ENCODE measurements around the gene ELOB. TPM values are rescaled to one million over a fixed set of nuclear protein-coding genes. Genes with fewer than 3 reads are reported as not detected.

Gene ELOB
- total RNA-seq, 1 experiment from 2014 or later, result 289 TPM

DNA sequence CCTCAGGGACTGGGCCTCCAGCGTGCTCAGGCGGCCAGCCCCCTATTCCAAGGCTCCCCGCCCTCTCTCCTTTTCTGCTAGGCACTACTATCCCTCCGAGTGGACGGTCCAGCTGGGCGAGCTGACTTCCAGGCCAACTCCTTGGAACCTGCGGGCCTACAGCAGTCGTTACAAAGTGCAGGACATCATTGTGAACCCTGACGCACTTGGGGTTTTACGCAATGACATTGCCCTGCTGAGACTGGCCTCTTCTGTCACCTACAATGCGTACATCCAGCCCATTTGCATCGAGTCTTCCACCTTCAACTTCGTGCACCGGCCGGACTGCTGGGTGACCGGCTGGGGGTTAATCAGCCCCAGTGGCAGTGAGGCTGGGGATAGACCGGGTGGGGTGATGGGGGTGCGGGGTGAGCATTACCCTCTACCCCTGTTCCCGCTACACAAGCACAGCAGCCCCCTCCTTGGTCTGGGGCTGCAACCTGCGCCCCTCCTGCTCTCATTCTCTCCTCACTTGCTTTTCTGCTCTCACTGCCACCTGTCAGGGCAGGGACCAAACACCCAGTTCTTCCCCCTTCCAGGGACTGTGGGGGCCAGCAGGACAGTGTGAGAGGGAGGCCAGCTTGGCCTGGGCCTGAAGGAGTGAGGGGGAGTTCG is 22.3 kb upstream of the ELOB start:
- Histone ChIP-seq H3K36me3 (ENCODE audit: low read depth, low read length) (no peaks in the 10 kb centered on the region), H3F3A (ENCODE audit: low read length, unreplicated experiment) (no peaks in the 10 kb centered on the region), H4K20me1 (ENCODE audit: low read length) (no peaks in the 10 kb centered on the region), H3K9me3 (ENCODE audit: low read length) (no peaks in the 10 kb centered on the region), H3K4me2 (ENCODE audit: low read length) (no peak overlapping the region), H3K79me2 (ENCODE audit: low read length) (no peaks in the 10 kb centered on the region), H3K27ac (ENCODE audit: low read length) (peak overlapping the region; percentile 43), H3K27me3 (ENCODE audit: low read length) (no peaks in the 10 kb centered on the region), H3K4me3 (ENCODE audit: low read length) (no peak overlapping the region), H3K4me1 (ENCODE audit: insufficient read depth, low read length) (peaks cover 13% of the 10 kb centered on the region), H3K9me2 (replicated peaks; ENCODE audit: low read length) (no peaks in the 10 kb centered on the region), H3K9ac (ENCODE audit: low read length) (no peak overlapping the region), H2AFZ (ENCODE audit: low read length) (no peak overlapping the region)
- no TSS peak for BruUV-seq (replicated peaks)
- POLR2A ChIA-PET (ENCODE audit: unreplicated experiment), result no interaction called here
- DNase-seq (no peak), ATAC-seq (no peak)
- CTCF ChIA-PET, result no interaction called here
- no peak for TF ChIP-seq EZH2phosphoT487 (IDR thresholded peaks at IDR 0.05; ENCODE audit: borderline replicate concordance, low read length)
- no peak for TF ChIP-seq EZH2 (IDR thresholded peaks at IDR 0.05; ENCODE audit: low read length, unreplicated experiment)
- TF ChIP-seq CTCF (conservative IDR thresholded peaks at IDR 0.05; ENCODE audit: low read depth, low read length), result no peak
- intact Hi-C loops (cut with micrococcal nuclease), result no loop called here

GRCh38 chr16:2798723-2799204 is 21.7 kb upstream of the ELOB start:
- no peak for DNase-seq
- BruUV-seq (replicated peaks), result no TSS peak
- H3K79me2 ChIP-seq (ENCODE audit: low read length), result no peaks in the 10 kb centered on the region
- ChIA-PET POLR2A (ENCODE audit: unreplicated experiment) (no interaction called here), CTCF (no interaction called here)
- no peak for TF ChIP-seq EZH2phosphoT487 (IDR thresholded peaks at IDR 0.05; ENCODE audit: borderline replicate concordance, low read length)
- no peaks in the 10 kb centered on the region for H3K9me2 ChIP-seq (replicated peaks; ENCODE audit: low read length)
- H3K4me1 ChIP-seq (ENCODE audit: insufficient read depth, low read length), result peaks cover 16% of the 10 kb centered on the region
- ATAC-seq, result no peak
- H3K4me3 ChIP-seq (ENCODE audit: low read length), result no peak overlapping the region
- H4K20me1 ChIP-seq (ENCODE audit: low read length), result no peaks in the 10 kb centered on the region
- H3K36me3 ChIP-seq (ENCODE audit: low read depth, low read length), result no peaks in the 10 kb centered on the region
- no peak overlapping the region for H2AFZ ChIP-seq (ENCODE audit: low read length)
- no peaks in the 10 kb centered on the region for H3K27me3 ChIP-seq (ENCODE audit: low read length)
- intact Hi-C loops (cut with micrococcal nuclease), result no loop called here
- no peaks in the 10 kb centered on the region for H3F3A ChIP-seq (ENCODE audit: low read length, unreplicated experiment)
- no peak overlapping the region for H3K4me2 ChIP-seq (ENCODE audit: low read length)
- H3K9ac ChIP-seq (ENCODE audit: low read length), result no peak overlapping the region
- H3K27ac ChIP-seq (ENCODE audit: low read length), result no peak overlapping the region
- H3K9me3 ChIP-seq (ENCODE audit: low read length), result no peaks in the 10 kb centered on the region

- no TSS peak for BruUV-seq (replicated peaks)
- H3K36me3 ChIP-seq (ENCODE audit: low read depth, low read length), result no peaks in the 10 kb centered on the region
- no peaks in the 10 kb centered on the region for H3F3A ChIP-seq (ENCODE audit: low read length, unreplicated experiment)
- no peaks in the 10 kb centered on the region for H4K20me1 ChIP-seq (ENCODE audit: low read length)
- ChIA-PET POLR2A (ENCODE audit: unreplicated experiment) (no interaction called here), CTCF (no interaction called here)
- H3K9ac ChIP-seq (ENCODE audit: low read length), result no peak overlapping the region
- no peaks in the 10 kb centered on the region for H3K79me2 ChIP-seq (ENCODE audit: low read length)
- no peaks in the 10 kb centered on the region; the same call in 1 of the 2 replicates for H3K27me3 ChIP-seq (ENCODE audit: low read length)
- TF ChIP-seq EZH2 (IDR thresholded peaks at IDR 0.05; ENCODE audit: low read length, unreplicated experiment) (no peak), CTCF (conservative IDR thresholded peaks at IDR 0.05; ENCODE audit: low read depth, low read length) (no peak), EZH2phosphoT487 (IDR thresholded peaks at IDR 0.05; ENCODE audit: borderline replicate concordance, low read length) (no peak)
- no peak overlapping the region for H3K27ac ChIP-seq (ENCODE audit: low read length)
- DNase-seq (no peak), ATAC-seq (no peak)
- no peaks in the 10 kb centered on the region for H3K9me2 ChIP-seq (replicated peaks; ENCODE audit: low read length)
- intact Hi-C loops (cut with micrococcal nuclease), result no loop called here
- H3K9me3 ChIP-seq (ENCODE audit: low read length), result no peaks in the 10 kb centered on the region
- H3K4me2 ChIP-seq (ENCODE audit: low read length), result no peak overlapping the region
- peaks cover 16% of the 10 kb centered on the region for H3K4me1 ChIP-seq (ENCODE audit: insufficient read depth, low read length)
- no peak overlapping the region for H3K4me3 ChIP-seq (ENCODE audit: low read length)
- H2AFZ ChIP-seq (ENCODE audit: low read length), result no peak overlapping the region
These were observed 18.5 kb upstream of the ELOB start for GRCh38 chr16:2795395-2796143.
